PFSK-1 (cell line): Measurements from ENCODE around the gene ZFPM1.

Source experiments
- FOXP2 ChIP-seq: optimal IDR thresholded peaks from 2 replicates; pipeline ENCODE3; 2011; ENCODE audit warnings: borderline replicate concordance, control low read depth, inconsistent platforms; ENCODE audit not compliant: insufficient read depth; ENCODE audit errors: extremely low read length, extremely low read depth
- POLR2AphosphoS5 ChIP-seq: IDR thresholded peaks from 2 replicates; pipeline ENCODE4 v1.6.1; 2012; ENCODE audit warnings: low read depth, mild to moderate bottlenecking, control low read depth, low read length, moderate library complexity
- SIN3A ChIP-seq: IDR thresholded peaks from 2 replicates; pipeline ENCODE4 v1.6.1; 2012; ENCODE audit warnings: mild to moderate bottlenecking, low read length, moderate library complexity, borderline replicate concordance; ENCODE audit not compliant: insufficient read depth
- TAF1 ChIP-seq: IDR thresholded peaks from 2 replicates; pipeline ENCODE4 v1.6.1; 2012; ENCODE audit warnings: low read length, control low read depth, borderline replicate concordance; ENCODE audit not compliant: insufficient read depth
- TF ChIP-seq, protein P1 (sequence below), 2 experiments: IDR thresholded peaks; 2 replicates each; pipeline versions ENCODE4 v1.6.1 to v1.8.0; 2011 to 2012; ENCODE audit warnings: low read depth in 2 of 2, low read length in 2 of 2, control low read depth in 1 of 2, inconsistent platforms in 1 of 2, mild to moderate bottlenecking in 1 of 2, moderate library complexity in 1 of 2; ENCODE audit not compliant: insufficient read depth in 1 of 2

DNA sequence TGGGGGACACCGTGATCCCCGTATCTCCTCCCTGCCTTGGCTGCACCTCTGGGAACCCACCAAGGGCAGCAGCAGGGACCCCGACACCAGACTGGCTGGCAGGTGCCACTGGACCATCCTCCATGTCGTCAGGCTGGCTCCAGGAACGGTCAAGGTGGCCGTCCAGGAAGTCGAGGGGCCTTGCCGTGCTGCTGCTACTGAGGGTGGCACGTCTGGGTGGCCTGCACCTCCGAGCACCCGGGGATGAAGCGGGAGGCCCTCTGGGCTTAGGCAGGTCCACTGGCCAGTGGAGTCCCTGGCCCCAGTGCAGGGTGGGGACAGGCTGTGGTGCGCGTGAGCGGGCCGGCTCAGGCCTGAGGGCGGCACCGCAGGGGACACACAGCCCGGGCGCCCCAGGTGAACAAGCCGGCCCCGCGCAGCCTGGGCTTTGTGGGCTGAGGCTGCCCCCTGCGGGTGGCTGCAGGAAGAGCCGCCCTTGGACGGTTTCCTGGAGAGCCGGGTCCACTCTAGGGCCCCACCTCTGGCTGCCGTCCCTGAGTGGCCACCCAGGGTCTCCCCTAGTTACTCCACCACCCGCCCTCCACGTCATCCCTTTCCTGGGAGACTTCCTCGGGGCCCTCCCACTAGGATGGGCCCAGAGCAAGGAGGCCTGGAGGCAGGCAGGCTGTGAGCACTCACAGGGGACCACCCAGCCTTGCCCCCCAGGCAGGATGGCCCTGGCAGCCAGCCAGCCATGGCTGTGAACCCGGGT, 74.3 kb downstream of the ZFPM1 start:
- TF ChIP-seq, protein P1, sequence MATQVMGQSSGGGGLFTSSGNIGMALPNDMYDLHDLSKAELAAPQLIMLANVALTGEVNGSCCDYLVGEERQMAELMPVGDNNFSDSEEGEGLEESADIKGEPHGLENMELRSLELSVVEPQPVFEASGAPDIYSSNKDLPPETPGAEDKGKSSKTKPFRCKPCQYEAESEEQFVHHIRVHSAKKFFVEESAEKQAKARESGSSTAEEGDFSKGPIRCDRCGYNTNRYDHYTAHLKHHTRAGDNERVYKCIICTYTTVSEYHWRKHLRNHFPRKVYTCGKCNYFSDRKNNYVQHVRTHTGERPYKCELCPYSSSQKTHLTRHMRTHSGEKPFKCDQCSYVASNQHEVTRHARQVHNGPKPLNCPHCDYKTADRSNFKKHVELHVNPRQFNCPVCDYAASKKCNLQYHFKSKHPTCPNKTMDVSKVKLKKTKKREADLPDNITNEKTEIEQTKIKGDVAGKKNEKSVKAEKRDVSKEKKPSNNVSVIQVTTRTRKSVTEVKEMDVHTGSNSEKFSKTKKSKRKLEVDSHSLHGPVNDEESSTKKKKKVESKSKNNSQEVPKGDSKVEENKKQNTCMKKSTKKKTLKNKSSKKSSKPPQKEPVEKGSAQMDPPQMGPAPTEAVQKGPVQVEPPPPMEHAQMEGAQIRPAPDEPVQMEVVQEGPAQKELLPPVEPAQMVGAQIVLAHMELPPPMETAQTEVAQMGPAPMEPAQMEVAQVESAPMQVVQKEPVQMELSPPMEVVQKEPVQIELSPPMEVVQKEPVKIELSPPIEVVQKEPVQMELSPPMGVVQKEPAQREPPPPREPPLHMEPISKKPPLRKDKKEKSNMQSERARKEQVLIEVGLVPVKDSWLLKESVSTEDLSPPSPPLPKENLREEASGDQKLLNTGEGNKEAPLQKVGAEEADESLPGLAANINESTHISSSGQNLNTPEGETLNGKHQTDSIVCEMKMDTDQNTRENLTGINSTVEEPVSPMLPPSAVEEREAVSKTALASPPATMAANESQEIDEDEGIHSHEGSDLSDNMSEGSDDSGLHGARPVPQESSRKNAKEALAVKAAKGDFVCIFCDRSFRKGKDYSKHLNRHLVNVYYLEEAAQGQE (IDR thresholded peaks at IDR 0.05; ENCODE audit: insufficient read depth in 1 of 2, low read depth in 2 of 2, low read length in 2 of 2), result no peak
- TF ChIP-seq POLR2AphosphoS5, result no peak
- TF ChIP-seq SIN3A, result no peak
- peak; percentile 7 for TF ChIP-seq FOXP2
- TF ChIP-seq TAF1, result no peak
